SK-N-SH treated with all-trans-retinoic acid at 6 μM for 48 hours (cell line): ENCODE results near the gene ARHGEF11.

Experiments used
- GLIS3 ChIP-seq: fragments of 250-450 bp; sonication (Bioruptor Pico); IDR thresholded peaks from 2 replicates; pipeline ENCODE4 v1.5.0; 2020; ENCODE audit warnings: mild to moderate bottlenecking, moderate library complexity
- TOX ChIP-seq: fragments of 250-450 bp; sonication (Bioruptor Pico); IDR thresholded peaks from 2 replicates; pipeline ENCODE4 v1.8.0; 2021; ENCODE audit warnings: mild to moderate bottlenecking, moderate library complexity, borderline replicate concordance
- ZFP3 ChIP-seq: fragments of 250-450 bp; sonication (Bioruptor Pico); IDR thresholded peaks from 2 replicates; pipeline ENCODE4 v1.5.0; 2020; ENCODE audit warnings: mild to moderate bottlenecking, moderate library complexity
- ZNF8 ChIP-seq: fragments of 450-650 bp; formaldehyde crosslinking; IDR thresholded peaks from 2 replicates; pipeline ENCODE4 v1.5.0; 2020; ENCODE audit warnings: mild to moderate bottlenecking, moderate library complexity
- TF ChIP-seq, protein P1 (sequence below): fragments of 250-450 bp; sonication (Bioruptor Pico); IDR thresholded peaks from 2 replicates; pipeline ENCODE4 v1.5.1; 2021; ENCODE audit warnings: mild to moderate bottlenecking, moderate library complexity
- TF ChIP-seq, protein P2 (sequence below): fragments of 250-450 bp; sonication (Bioruptor Pico); IDR thresholded peaks from 2 replicates; pipeline ENCODE4 v1.8.0; 2020; ENCODE audit warnings: mild to moderate bottlenecking, moderate library complexity, borderline replicate concordance

- TF ChIP-seq, protein P1, sequence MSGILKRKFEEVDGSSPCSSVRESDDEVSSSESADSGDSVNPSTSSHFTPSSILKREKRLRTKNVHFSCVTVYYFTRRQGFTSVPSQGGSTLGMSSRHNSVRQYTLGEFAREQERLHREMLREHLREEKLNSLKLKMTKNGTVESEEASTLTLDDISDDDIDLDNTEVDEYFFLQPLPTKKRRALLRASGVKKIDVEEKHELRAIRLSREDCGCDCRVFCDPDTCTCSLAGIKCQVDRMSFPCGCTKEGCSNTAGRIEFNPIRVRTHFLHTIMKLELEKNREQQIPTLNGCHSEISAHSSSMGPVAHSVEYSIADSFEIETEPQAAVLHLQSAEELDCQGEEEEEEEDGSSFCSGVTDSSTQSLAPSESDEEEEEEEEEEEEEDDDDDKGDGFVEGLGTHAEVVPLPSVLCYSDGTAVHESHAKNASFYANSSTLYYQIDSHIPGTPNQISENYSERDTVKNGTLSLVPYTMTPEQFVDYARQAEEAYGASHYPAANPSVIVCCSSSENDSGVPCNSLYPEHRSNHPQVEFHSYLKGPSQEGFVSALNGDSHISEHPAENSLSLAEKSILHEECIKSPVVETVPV: no peak
- TF ChIP-seq ZFP3 (CRISPR knock-in tag) (no peak), ZNF8 (no peak), GLIS3 (CRISPR knock-in tag) (no peak), TOX (CRISPR knock-in tag) (no peak)
- TF ChIP-seq, protein P2, sequence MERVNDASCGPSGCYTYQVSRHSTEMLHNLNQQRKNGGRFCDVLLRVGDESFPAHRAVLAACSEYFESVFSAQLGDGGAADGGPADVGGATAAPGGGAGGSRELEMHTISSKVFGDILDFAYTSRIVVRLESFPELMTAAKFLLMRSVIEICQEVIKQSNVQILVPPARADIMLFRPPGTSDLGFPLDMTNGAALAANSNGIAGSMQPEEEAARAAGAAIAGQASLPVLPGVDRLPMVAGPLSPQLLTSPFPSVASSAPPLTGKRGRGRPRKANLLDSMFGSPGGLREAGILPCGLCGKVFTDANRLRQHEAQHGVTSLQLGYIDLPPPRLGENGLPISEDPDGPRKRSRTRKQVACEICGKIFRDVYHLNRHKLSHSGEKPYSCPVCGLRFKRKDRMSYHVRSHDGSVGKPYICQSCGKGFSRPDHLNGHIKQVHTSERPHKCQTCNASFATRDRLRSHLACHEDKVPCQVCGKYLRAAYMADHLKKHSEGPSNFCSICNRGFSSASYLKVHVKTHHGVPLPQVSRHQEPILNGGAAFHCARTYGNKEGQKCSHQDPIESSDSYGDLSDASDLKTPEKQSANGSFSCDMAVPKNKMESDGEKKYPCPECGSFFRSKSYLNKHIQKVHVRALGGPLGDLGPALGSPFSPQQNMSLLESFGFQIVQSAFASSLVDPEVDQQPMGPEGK: no peak
Measured at GRCh38 chr1:156922986-156923669, 122.4 kb downstream of the ARHGEF11 start.
